Measurements from ENCODE around the gene SUGCT. TPM values are rescaled to one million over a fixed set of nuclear protein-coding genes. Genes with fewer than 3 reads are reported as not detected.
A peak's percentile ranks its signal among the peaks of the same experiment; 100 is the strongest.

The SUGCT gene
- total RNA-seq, 1 experiment from 2014 or later = 5.4 TPM

GRCh38 chr7:40827222-40828085 is 692.6 kb downstream of the SUGCT start:
- TF ChIP-seq CTCF (conservative IDR thresholded peaks at IDR 0.05) = no peak
- Mint-ChIP-seq H3K36me3 (ENCODE audit: insufficient read depth in 1 of 3, low read depth in 3 of 3) (no peaks in the 10 kb centered on the region; a peak in 1 of 7 replicates), H3K4me3 (peak overlapping the region in 1 of 2 experiments; percentile 7; a peak in 1 of 5 replicates), H3K9me3 (no peaks in the 10 kb centered on the region), H3K27ac (peak overlapping the region; percentile 59 to 95 (median 86)), H3K27me3 (ENCODE audit: low read depth) (no peaks in the 10 kb centered on the region), H3K4me1 (peaks cover 33% of the 10 kb centered on the region in 2 experiments)
- Histone ChIP-seq H4K91ac (ENCODE audit: insufficient read length, low read depth, low read length) (no peak overlapping the region), H3K4ac (ENCODE audit: low read depth, low read length) (no peak overlapping the region; the same call in 1 of the 2 replicates), H2BK12ac (ENCODE audit: insufficient read length, low read depth, low read length) (no peak overlapping the region), H3K9ac (ENCODE audit: extremely low read depth, insufficient read length, low read length) (no peak overlapping the region), H2BK120ac (ENCODE audit: low read depth, low read length, poor library complexity, severe bottlenecking) (no peak overlapping the region), H3K56ac (ENCODE audit: insufficient read length, low read depth, low read length) (no peak overlapping the region), H3K23ac (ENCODE audit: insufficient read length, low read depth, low read length) (no peak overlapping the region), H3K79me1 (ENCODE audit: insufficient read depth, low read depth, low read length, poor library complexity, severe bottlenecking) (no peaks in the 10 kb centered on the region), H3K27ac (ENCODE audit: insufficient read length, low read depth, low read length) (no peak overlapping the region), H3K4me2 (ENCODE audit: insufficient read depth, insufficient read length, low read length) (no peak overlapping the region), H2AK5ac (ENCODE audit: insufficient read length, low read length) (no peak overlapping the region), H3K4me1 (ENCODE audit: insufficient read depth, low read length) (peaks cover 7% of the 10 kb centered on the region), H2BK20ac (ENCODE audit: low read depth, low read length, poor library complexity, severe bottlenecking) (peak overlapping the region; percentile 83), H3K23me2 (ENCODE audit: insufficient read length, low read depth, low read length, poor library complexity, severe bottlenecking) (no peaks in the 10 kb centered on the region), H4K8ac (replicated peaks; ENCODE audit: insufficient read length, low read depth, low read length) (no peak overlapping the region), H3K9me3 (ENCODE audit: control insufficient read depth, low read depth, low read length) (no peaks in the 10 kb centered on the region), H3K14ac (ENCODE audit: insufficient read depth, low read length) (peak overlapping the region; percentile 71; the same call in 1 of the 2 replicates), H4K20me1 (ENCODE audit: control insufficient read depth, insufficient read depth, insufficient read length) (no peaks in the 10 kb centered on the region), H3K27me3 (ENCODE audit: insufficient read depth, low read length) (no peaks in the 10 kb centered on the region), H3T11ph (ENCODE audit: low read length) (no peak overlapping the region), H2BK5ac (ENCODE audit: insufficient read length, low read length) (no peak overlapping the region), H2AFZ (ENCODE audit: low read length) (peak overlapping the region; percentile 52), H4K5ac (ENCODE audit: insufficient read length, low read depth, low read length) (no peak overlapping the region), H3K79me2 (ENCODE audit: insufficient read depth, low read length) (no peaks in the 10 kb centered on the region), H2BK15ac (ENCODE audit: low read depth, low read length) (no peak overlapping the region), H3K18ac (ENCODE audit: insufficient read length, low read depth, low read length) (peak overlapping the region; percentile 56)
- WGBS (ENCODE audit: extremely low coverage, insufficient read length, low lambda C conversion rate) = no CpG with 5 or more reads among the region's 10 CpGs
- DNase-seq = no peak
